ENCODE data around the gene TUSC2. TPM values are rescaled to one million over a fixed set of nuclear protein-coding genes. Genes with fewer than 3 reads are reported as not detected.

The TUSC2 gene
- total and polyA plus RNA-seq, 2 of the 13 experiments (the other 11 are each of a cell fraction or from before 2014, with no cell fraction given), result 36.7 to 39.1 TPM

DNA sequence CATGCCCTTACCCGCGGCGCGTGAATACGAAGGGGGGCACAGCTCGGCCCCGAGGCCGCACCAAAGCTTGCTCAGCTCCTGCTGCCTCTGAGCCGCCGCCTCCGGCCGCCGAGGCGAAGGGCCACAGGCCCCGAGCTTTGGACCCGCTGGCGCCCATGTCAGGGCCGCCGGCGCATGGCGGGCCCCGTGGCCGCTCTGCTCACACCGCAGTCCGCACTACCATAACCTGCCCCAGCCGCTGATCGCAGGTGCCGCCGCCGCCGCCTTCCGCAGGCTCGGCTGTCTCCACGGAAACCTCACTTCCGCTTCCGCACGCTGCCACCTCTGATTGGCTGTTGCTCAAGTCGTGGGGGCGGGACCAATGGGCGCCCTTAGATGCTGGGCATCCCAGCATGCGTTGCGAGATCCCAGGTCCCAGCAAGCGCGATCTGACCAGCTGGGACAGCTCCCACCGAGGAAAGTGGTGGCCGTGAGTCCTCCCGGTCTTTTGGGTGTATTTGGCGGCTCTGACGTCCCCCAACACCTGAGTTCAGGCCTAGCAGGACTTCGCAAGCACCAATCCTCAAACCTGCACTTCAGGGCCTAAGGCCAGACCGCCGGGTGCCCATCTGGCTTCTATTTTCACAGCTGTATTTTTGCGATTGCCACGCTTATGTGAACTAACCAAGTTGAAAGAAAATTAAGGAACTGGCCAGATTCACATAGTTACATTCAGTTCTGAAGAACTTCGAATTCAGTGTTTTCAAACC, at the start of gene TUSC2 (continued):
- TF ChIP-seq, protein P1, sequence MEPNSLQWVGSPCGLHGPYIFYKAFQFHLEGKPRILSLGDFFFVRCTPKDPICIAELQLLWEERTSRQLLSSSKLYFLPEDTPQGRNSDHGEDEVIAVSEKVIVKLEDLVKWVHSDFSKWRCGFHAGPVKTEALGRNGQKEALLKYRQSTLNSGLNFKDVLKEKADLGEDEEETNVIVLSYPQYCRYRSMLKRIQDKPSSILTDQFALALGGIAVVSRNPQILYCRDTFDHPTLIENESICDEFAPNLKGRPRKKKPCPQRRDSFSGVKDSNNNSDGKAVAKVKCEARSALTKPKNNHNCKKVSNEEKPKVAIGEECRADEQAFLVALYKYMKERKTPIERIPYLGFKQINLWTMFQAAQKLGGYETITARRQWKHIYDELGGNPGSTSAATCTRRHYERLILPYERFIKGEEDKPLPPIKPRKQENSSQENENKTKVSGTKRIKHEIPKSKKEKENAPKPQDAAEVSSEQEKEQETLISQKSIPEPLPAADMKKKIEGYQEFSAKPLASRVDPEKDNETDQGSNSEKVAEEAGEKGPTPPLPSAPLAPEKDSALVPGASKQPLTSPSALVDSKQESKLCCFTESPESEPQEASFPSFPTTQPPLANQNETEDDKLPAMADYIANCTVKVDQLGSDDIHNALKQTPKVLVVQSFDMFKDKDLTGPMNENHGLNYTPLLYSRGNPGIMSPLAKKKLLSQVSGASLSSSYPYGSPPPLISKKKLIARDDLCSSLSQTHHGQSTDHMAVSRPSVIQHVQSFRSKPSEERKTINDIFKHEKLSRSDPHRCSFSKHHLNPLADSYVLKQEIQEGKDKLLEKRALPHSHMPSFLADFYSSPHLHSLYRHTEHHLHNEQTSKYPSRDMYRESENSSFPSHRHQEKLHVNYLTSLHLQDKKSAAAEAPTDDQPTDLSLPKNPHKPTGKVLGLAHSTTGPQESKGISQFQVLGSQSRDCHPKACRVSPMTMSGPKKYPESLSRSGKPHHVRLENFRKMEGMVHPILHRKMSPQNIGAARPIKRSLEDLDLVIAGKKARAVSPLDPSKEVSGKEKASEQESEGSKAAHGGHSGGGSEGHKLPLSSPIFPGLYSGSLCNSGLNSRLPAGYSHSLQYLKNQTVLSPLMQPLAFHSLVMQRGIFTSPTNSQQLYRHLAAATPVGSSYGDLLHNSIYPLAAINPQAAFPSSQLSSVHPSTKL (CRISPR knock-in tag; IDR thresholded peaks at IDR 0.05), result peak; percentile 12; the same call in 1 of the 2 replicates
- TF ChIP-seq THAP11 (CRISPR knock-in tag; IDR thresholded peaks at IDR 0.05) (peak; percentile 92), ZNF224 (CRISPR knock-in tag; IDR thresholded peaks at IDR 0.05) (no peak), PAF1 (CRISPR knock-in tag; IDR thresholded peaks at IDR 0.05) (no peak), KAT2B (IDR thresholded peaks at IDR 0.05; ENCODE audit: borderline replicate concordance, low read depth, low read length) (no peak), ZNF343 (CRISPR knock-in tag; IDR thresholded peaks at IDR 0.05) (no peak), BCL6 (CRISPR knock-in tag; IDR thresholded peaks at IDR 0.05) (no peak), ZKSCAN8 (CRISPR knock-in tag; IDR thresholded peaks at IDR 0.05; ENCODE audit: borderline replicate concordance) (no peak; the same call in 1 of the 2 replicates), SP140L (CRISPR knock-in tag; IDR thresholded peaks at IDR 0.05; ENCODE audit: borderline replicate concordance) (no peak), SKI (IDR thresholded peaks at IDR 0.05; ENCODE audit: partially characterized antibody) (peak; percentile 20), MBD4 (IDR thresholded peaks at IDR 0.05; ENCODE audit: borderline replicate concordance, low read length) (no peak), ZNF251 (CRISPR knock-in tag; IDR thresholded peaks at IDR 0.05) (no peak), TAF15 (IDR thresholded peaks at IDR 0.05; ENCODE audit: low read depth, low read length, poor library complexity, severe bottlenecking) (no peak), ZNF629 (CRISPR knock-in tag; conservative IDR thresholded peaks at IDR 0.05) (no peak), KAT7 (CRISPR knock-in tag; IDR thresholded peaks at IDR 0.05; ENCODE audit: borderline replicate concordance) (peak; percentile 69; the same call in 1 of the 2 replicates), ZBTB1 (CRISPR knock-in tag; IDR thresholded peaks at IDR 0.05; ENCODE audit: borderline replicate concordance) (no peak)
- TF ChIP-seq, protein P2, sequence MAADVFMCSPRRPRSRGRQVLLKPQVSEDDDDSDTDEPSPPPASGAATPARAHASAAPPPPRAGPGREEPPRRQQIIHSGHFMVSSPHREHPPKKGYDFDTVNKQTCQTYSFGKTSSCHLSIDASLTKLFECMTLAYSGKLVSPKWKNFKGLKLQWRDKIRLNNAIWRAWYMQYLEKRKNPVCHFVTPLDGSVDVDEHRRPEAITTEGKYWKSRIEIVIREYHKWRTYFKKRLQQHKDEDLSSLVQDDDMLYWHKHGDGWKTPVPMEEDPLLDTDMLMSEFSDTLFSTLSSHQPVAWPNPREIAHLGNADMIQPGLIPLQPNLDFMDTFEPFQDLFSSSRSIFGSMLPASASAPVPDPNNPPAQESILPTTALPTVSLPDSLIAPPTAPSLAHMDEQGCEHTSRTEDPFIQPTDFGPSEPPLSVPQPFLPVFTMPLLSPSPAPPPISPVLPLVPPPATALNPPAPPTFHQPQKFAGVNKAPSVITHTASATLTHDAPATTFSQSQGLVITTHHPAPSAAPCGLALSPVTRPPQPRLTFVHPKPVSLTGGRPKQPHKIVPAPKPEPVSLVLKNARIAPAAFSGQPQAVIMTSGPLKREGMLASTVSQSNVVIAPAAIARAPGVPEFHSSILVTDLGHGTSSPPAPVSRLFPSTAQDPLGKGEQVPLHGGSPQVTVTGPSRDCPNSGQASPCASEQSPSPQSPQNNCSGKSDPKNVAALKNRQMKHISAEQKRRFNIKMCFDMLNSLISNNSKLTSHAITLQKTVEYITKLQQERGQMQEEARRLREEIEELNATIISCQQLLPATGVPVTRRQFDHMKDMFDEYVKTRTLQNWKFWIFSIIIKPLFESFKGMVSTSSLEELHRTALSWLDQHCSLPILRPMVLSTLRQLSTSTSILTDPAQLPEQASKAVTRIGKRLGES (CRISPR knock-in tag; IDR thresholded peaks at IDR 0.05; ENCODE audit: borderline replicate concordance), result no peak
- TF ChIP-seq, protein P3, sequence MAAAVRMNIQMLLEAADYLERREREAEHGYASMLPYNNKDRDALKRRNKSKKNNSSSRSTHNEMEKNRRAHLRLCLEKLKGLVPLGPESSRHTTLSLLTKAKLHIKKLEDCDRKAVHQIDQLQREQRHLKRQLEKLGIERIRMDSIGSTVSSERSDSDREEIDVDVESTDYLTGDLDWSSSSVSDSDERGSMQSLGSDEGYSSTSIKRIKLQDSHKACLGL (CRISPR knock-in tag; IDR thresholded peaks at IDR 0.05), result peak; percentile 74; the same call in 1 of the 2 replicates
- TF ChIP-seq, protein P4, sequence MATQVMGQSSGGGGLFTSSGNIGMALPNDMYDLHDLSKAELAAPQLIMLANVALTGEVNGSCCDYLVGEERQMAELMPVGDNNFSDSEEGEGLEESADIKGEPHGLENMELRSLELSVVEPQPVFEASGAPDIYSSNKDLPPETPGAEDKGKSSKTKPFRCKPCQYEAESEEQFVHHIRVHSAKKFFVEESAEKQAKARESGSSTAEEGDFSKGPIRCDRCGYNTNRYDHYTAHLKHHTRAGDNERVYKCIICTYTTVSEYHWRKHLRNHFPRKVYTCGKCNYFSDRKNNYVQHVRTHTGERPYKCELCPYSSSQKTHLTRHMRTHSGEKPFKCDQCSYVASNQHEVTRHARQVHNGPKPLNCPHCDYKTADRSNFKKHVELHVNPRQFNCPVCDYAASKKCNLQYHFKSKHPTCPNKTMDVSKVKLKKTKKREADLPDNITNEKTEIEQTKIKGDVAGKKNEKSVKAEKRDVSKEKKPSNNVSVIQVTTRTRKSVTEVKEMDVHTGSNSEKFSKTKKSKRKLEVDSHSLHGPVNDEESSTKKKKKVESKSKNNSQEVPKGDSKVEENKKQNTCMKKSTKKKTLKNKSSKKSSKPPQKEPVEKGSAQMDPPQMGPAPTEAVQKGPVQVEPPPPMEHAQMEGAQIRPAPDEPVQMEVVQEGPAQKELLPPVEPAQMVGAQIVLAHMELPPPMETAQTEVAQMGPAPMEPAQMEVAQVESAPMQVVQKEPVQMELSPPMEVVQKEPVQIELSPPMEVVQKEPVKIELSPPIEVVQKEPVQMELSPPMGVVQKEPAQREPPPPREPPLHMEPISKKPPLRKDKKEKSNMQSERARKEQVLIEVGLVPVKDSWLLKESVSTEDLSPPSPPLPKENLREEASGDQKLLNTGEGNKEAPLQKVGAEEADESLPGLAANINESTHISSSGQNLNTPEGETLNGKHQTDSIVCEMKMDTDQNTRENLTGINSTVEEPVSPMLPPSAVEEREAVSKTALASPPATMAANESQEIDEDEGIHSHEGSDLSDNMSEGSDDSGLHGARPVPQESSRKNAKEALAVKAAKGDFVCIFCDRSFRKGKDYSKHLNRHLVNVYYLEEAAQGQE (IDR thresholded peaks at IDR 0.05; ENCODE audit: borderline replicate concordance in 1 of 2, low read depth in 1 of 2, low read length in 2 of 2), result peak in 1 of 2 experiments; percentile 50; a peak in 1 of 4 replicates

Data from HepG2 (cell line).